ENCODE results near the gene TPSB2.
"Not testable (repeated sequence)": the region's sequence is repeated elsewhere in the genome, so short reads cannot be mapped to it uniquely, and the experiment has no call there.

DNA sequence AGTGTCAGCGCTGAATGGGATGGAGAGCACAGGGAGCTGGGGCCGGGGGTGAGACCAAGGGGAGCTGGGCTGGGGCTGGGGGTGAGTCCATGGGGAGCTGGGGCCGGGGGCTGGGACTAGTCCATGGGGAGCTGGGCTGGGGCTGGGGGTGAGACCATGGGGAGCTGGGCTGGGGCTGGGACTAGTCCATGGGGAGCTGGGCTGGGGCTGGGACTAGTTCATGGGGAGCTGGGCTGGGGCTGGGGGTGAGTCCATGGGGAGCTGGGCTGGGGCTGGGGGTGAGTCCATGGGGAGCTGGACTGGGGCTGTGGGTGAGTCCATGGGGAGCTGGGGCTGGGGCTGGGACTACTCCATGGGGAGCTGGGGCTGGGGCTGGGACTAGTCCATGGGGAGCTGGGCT lies 24.8 kb upstream of the TPSB2 start:
- TF ChIP-seq, protein P1, sequence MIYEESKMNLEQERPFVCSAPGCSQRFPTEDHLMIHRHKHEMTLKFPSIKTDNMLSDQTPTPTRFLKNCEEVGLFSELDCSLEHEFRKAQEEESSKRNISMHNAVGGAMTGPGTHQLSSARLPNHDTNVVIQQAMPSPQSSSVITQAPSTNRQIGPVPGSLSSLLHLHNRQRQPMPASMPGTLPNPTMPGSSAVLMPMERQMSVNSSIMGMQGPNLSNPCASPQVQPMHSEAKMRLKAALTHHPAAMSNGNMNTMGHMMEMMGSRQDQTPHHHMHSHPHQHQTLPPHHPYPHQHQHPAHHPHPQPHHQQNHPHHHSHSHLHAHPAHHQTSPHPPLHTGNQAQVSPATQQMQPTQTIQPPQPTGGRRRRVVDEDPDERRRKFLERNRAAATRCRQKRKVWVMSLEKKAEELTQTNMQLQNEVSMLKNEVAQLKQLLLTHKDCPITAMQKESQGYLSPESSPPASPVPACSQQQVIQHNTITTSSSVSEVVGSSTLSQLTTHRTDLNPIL (CRISPR knock-in tag; IDR thresholded peaks at IDR 0.05; ENCODE audit: low read depth), result not testable (repeated sequence)
- not testable (repeated sequence) for TF ChIP-seq ZFP3, RARB (CRISPR knock-in tag; IDR thresholded peaks at IDR 0.05)
- TF ChIP-seq, protein P2, sequence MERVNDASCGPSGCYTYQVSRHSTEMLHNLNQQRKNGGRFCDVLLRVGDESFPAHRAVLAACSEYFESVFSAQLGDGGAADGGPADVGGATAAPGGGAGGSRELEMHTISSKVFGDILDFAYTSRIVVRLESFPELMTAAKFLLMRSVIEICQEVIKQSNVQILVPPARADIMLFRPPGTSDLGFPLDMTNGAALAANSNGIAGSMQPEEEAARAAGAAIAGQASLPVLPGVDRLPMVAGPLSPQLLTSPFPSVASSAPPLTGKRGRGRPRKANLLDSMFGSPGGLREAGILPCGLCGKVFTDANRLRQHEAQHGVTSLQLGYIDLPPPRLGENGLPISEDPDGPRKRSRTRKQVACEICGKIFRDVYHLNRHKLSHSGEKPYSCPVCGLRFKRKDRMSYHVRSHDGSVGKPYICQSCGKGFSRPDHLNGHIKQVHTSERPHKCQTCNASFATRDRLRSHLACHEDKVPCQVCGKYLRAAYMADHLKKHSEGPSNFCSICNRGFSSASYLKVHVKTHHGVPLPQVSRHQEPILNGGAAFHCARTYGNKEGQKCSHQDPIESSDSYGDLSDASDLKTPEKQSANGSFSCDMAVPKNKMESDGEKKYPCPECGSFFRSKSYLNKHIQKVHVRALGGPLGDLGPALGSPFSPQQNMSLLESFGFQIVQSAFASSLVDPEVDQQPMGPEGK (CRISPR knock-in tag; IDR thresholded peaks at IDR 0.05; ENCODE audit: borderline replicate concordance), result not testable (repeated sequence)

All from SK-N-SH treated with all-trans-retinoic acid at 6 μM for 48 hours (cell line).